ENCODE data around the gene SMG5.

Gene SMG5

GRCh38 chr1:156204686-156205085, 77.9 kb downstream of the SMG5 start:
- no peaks in the 10 kb centered on the region for H3K9me3 ChIP-seq (ENCODE audit: control insufficient read depth, insufficient read depth, low read depth, low read length)
- no peak overlapping the region for H3K4me3 ChIP-seq (ENCODE audit: low read depth, low read length)
- POLR2A ChIA-PET = interaction anchor here (1.5 kb wide), 1 partner anchor 11 kb away, joined by 3 read pairs; the partner anchor contains the start of gene SLC25A44
- CTCF ChIA-PET = no interaction called here
- peaks cover 21 to 72% of the 10 kb centered on the region in 2 experiments; a peak in 2 of 3 replicates for H3K36me3 ChIP-seq (ENCODE audit: control insufficient read depth in 2 of 2, insufficient read depth in 1 of 2, low read length in 2 of 2)
- no peak overlapping the region for H3K27ac ChIP-seq (ENCODE audit: extremely low read depth, low read depth, low read length)
- H3K4me1 ChIP-seq (ENCODE audit: control insufficient read depth, insufficient read depth, low read length) = no peaks in the 10 kb centered on the region
- TF ChIP-seq ZNF214 (tag by site-specific recombination; IDR thresholded peaks at IDR 0.05; ENCODE audit: borderline replicate concordance) (no peak), ZNF837 (tag by site-specific recombination; IDR thresholded peaks at IDR 0.05) (no peak), ZNF280C (tag by site-specific recombination; IDR thresholded peaks at IDR 0.05) (no peak), ZNF830 (tag by site-specific recombination; IDR thresholded peaks at IDR 0.05; ENCODE audit: low read depth) (no peak), ZNF692 (tag by site-specific recombination; IDR thresholded peaks at IDR 0.05) (no peak), ZNF513 (tag by site-specific recombination; IDR thresholded peaks at IDR 0.05) (no peak), PRDM6 (tag by site-specific recombination; IDR thresholded peaks at IDR 0.05) (no peak), ZIC2 (tag by site-specific recombination; IDR thresholded peaks at IDR 0.05) (no peak), ZNF449 (tag by site-specific recombination; IDR thresholded peaks at IDR 0.05) (no peak), ZNF670 (tag by site-specific recombination; IDR thresholded peaks at IDR 0.05; ENCODE audit: low read depth) (no peak), SP7 (tag by site-specific recombination; IDR thresholded peaks at IDR 0.05) (no peak)

GRCh38 chr1:156203331-156203730, 79.3 kb downstream of the SMG5 start:
- Histone ChIP-seq H3K9me3 (ENCODE audit: control insufficient read depth, insufficient read depth, low read depth, low read length) (no peaks in the 10 kb centered on the region), H3K27ac (ENCODE audit: extremely low read depth, low read depth, low read length) (no peak overlapping the region), H3K36me3 (ENCODE audit: control insufficient read depth in 2 of 2, insufficient read depth in 1 of 2, low read length in 2 of 2) (peaks cover 16 to 71% of the 10 kb centered on the region in 2 experiments; a peak in 2 of 3 replicates), H3K4me3 (ENCODE audit: low read depth, low read length) (no peak overlapping the region), H3K4me1 (ENCODE audit: control insufficient read depth, insufficient read depth, low read length) (no peaks in the 10 kb centered on the region)
- TF ChIP-seq YY2 (tag by site-specific recombination; IDR thresholded peaks at IDR 0.05) (no peak), HIC1 (tag by site-specific recombination; IDR thresholded peaks at IDR 0.05) (no peak)
- ChIA-PET CTCF (interaction anchor here (0.6 to 1.5 kb wide), 3 partner anchors 8 to 177 kb away, joined by 3 to 4 read pairs (median 3); no protein-coding TSS in a partner anchor), POLR2A (interaction anchor here (1.4 to 1.5 kb wide), 2 partner anchors 9 to 10 kb away, joined by 4 read pairs; partner anchors contain the start of genes PMF1 and SLC25A44)

Measured in HEK293 (cell line).